HL-60 (cell line): Measurements from ENCODE around the gene TMEM132D.
"Not testable (repeated sequence)": the region's sequence is repeated elsewhere in the genome, so short reads cannot be mapped to it uniquely, and the experiment has no call there.

ENCODE experiments used
- DNase-seq, 2 experiments: peaks; one replicate each; pipeline ENCODE4 v3.0.0-alpha.2; 2010 to 2020; ENCODE audit warnings: low read depth in 1 of 2, low spot score in 1 of 2
- H3K27ac ChIP-seq: fragments of 250-450 bp; sonication (Bioruptor Pico); replicated peaks from 2 replicates; pipeline ENCODE4 v1.5.1; 2020; ENCODE audit warnings: mild to moderate bottlenecking, moderate library complexity
- H3K27me3 ChIP-seq: fragments of 250-450 bp; sonication (Bioruptor Pico); 2 replicates; pipeline ENCODE4 v1.5.1; 2021; ENCODE audit warnings: mild to moderate bottlenecking, moderate library complexity; ENCODE audit not compliant: insufficient read depth, poor library complexity, severe bottlenecking
- H3K4me3 ChIP-seq: replicated peaks from 2 replicates; pipeline ENCODE4 v1.5.1; 2011; ENCODE audit warnings: mild to moderate bottlenecking, control low read depth, low read length; ENCODE audit not compliant: insufficient read depth
- CTCF ChIP-seq: IDR thresholded peaks from one replicate; pipeline ENCODE4 v1.5.1; 2011; ENCODE audit warnings: low read length, control low read depth, inconsistent platforms; ENCODE audit not compliant: insufficient read depth
- GABPA ChIP-seq: IDR thresholded peaks from 2 replicates; pipeline ENCODE4 v1.6.1; 2012; ENCODE audit warnings: low read depth
- POLR2AphosphoS5 ChIP-seq: IDR thresholded peaks from 2 replicates; pipeline ENCODE4 v1.6.1; 2012; ENCODE audit warnings: low read depth
- SPI1 ChIP-seq: IDR thresholded peaks from 2 replicates; pipeline ENCODE4 v1.6.1; 2012; ENCODE audit warnings: low read depth, mild to moderate bottlenecking, borderline replicate concordance
- TF ChIP-seq, protein P1 (sequence below): IDR thresholded peaks from 2 replicates; pipeline ENCODE4 v1.6.1; 2012; ENCODE audit warnings: low read depth; ENCODE audit not compliant: insufficient replicate concordance

The TMEM132D gene

DNA sequence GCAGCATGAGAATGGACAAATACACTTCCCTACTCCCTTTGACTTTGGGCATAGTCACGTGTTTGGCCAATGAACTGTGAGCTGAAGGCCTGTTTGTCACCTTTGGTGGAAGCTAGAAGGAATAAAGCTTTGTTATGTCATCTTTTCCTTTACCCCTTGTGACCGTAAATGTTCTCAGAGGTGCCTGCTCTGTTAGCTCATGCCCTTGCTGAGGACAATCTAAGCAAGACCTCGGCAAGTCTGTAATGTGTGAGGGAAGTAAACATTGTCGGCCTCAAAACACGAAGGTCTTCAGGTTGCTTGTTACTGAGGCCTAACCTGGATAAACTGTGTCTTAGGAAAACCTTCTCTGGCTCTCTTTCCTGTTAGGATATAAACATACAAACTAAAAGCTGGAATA, 354.2 kb downstream of the TMEM132D start:
- Histone ChIP-seq H3K27me3 (no peaks in the 10 kb centered on the region), H3K27ac (no peak overlapping the region), H3K4me3 (no peak overlapping the region)
- TF ChIP-seq CTCF (no peak), SPI1 (no peak), POLR2AphosphoS5 (no peak), GABPA (no peak)
- TF ChIP-seq, protein P1, sequence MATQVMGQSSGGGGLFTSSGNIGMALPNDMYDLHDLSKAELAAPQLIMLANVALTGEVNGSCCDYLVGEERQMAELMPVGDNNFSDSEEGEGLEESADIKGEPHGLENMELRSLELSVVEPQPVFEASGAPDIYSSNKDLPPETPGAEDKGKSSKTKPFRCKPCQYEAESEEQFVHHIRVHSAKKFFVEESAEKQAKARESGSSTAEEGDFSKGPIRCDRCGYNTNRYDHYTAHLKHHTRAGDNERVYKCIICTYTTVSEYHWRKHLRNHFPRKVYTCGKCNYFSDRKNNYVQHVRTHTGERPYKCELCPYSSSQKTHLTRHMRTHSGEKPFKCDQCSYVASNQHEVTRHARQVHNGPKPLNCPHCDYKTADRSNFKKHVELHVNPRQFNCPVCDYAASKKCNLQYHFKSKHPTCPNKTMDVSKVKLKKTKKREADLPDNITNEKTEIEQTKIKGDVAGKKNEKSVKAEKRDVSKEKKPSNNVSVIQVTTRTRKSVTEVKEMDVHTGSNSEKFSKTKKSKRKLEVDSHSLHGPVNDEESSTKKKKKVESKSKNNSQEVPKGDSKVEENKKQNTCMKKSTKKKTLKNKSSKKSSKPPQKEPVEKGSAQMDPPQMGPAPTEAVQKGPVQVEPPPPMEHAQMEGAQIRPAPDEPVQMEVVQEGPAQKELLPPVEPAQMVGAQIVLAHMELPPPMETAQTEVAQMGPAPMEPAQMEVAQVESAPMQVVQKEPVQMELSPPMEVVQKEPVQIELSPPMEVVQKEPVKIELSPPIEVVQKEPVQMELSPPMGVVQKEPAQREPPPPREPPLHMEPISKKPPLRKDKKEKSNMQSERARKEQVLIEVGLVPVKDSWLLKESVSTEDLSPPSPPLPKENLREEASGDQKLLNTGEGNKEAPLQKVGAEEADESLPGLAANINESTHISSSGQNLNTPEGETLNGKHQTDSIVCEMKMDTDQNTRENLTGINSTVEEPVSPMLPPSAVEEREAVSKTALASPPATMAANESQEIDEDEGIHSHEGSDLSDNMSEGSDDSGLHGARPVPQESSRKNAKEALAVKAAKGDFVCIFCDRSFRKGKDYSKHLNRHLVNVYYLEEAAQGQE, result no peak
- DNase-seq, result no peak

DNA sequence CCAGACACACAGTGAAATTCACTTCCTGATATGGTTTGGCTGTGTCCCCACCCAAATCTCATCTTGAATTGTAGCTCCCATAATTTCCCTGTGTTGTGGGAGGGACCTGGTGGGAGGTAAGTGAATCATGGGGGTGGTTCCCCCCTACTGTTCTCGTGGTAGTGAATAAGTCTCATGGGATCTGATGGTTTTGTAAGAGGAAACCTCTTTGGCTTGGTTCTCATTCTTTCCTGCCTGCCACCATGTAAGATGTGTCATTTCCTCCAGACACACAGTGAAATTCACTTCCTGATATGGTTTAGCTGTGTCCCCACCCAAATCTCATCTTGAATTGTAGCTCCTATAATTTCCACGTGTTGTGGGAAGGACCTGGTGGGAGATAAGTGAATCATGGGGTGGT, 354.8 kb downstream of the TMEM132D start:
- H3K27ac ChIP-seq, DNase-seq, H3K4me3 ChIP-seq, H3K27me3 ChIP-seq: not testable (repeated sequence)

- DNase-seq, result no peak
Measured at GRCh38 chr12:129544716-129545115, 359.1 kb downstream of the TMEM132D start.

GRCh38 chr12:129540954-129541353, 362.9 kb downstream of the TMEM132D start:
- H3K27ac ChIP-seq, result no peak overlapping the region
- no peaks in the 10 kb centered on the region for H3K27me3 ChIP-seq
- no peak overlapping the region for H3K4me3 ChIP-seq
- DNase-seq, result no peak
- TF ChIP-seq, protein P1, result no peak
- TF ChIP-seq CTCF, result no peak
- TF ChIP-seq POLR2AphosphoS5, result no peak
- no peak for TF ChIP-seq GABPA
- TF ChIP-seq SPI1, result no peak

More at GRCh38 chr12:129544716-129545115, 359.1 kb downstream of the TMEM132D start:
- H3K27ac ChIP-seq, result no peak overlapping the region
- H3K4me3 ChIP-seq, result no peak overlapping the region
- no peaks in the 10 kb centered on the region for H3K27me3 ChIP-seq
- TF ChIP-seq SPI1, result no peak
- TF ChIP-seq, protein P1, result no peak
